ENCODE data around the gene SYT5. TPM values are rescaled to one million over a fixed set of nuclear protein-coding genes. Genes with fewer than 3 reads are reported as not detected.

Gene SYT5
- polyA plus RNA-seq, 1 donor, result 0.30 TPM

- peak; percentile 50 for DNase-seq
Observed at GRCh38 chr19:55146705-55147273, 33.3 kb downstream of the SYT5 start.

GRCh38 chr19:55146078-55146704 is 33.9 kb downstream of the SYT5 start:
- DNase-seq, result no peak

- DNase-seq, result no peak
Observed at GRCh38 chr19:55145232-55145631, 34.9 kb downstream of the SYT5 start.

- no peak for DNase-seq
Observed at GRCh38 chr19:55141696-55142095, 38.4 kb downstream of the SYT5 start.

GRCh38 chr19:55137915-55138314 is 42.2 kb downstream of the SYT5 start:
- no peak for DNase-seq

- no peak for DNase-seq
Observed at GRCh38 chr19:55136399-55137102, 43.5 kb downstream of the SYT5 start.

GRCh38 chr19:55134736-55135135 is 45.4 kb downstream of the SYT5 start:
- DNase-seq, result no peak

GRCh38 chr19:55133639-55134444 is 46.2 kb downstream of the SYT5 start:
- no peak for DNase-seq

GRCh38 chr19:55132453-55133129 is 47.5 kb downstream of the SYT5 start:
- DNase-seq, result no peak

GRCh38 chr19:55131421-55131820 is 48.7 kb downstream of the SYT5 start:
- no peak for DNase-seq

Other genes with a start within 250 kb of the SYT5 start
- not detected for gene NLRP7, start 232.8 kb downstream of the SYT5 start, polyA plus RNA-seq (ENCODE audit: insufficient read length)
- gene NLRP2, start 213.9 kb downstream of the SYT5 start, polyA plus RNA-seq (ENCODE audit: insufficient read length), result 35.6 TPM
- gene GP6, start 142.0 kb downstream of the SYT5 start, polyA plus RNA-seq (ENCODE audit: insufficient read length), result 0.35 TPM
- 22.0 TPM for gene RDH13, start 117.1 kb downstream of the SYT5 start, polyA plus RNA-seq (ENCODE audit: insufficient read length)
- 56.7 TPM for gene EPS8L1, start 104.4 kb downstream of the SYT5 start, polyA plus RNA-seq (ENCODE audit: insufficient read length)
- gene PPP1R12C, start 62.7 kb downstream of the SYT5 start, polyA plus RNA-seq (ENCODE audit: insufficient read length), result 68.6 TPM
- 3.8 TPM for gene TNNT1, start 31.1 kb downstream of the SYT5 start, polyA plus RNA-seq (ENCODE audit: insufficient read length)
- 3.3 TPM for gene TNNI3, start 22.6 kb downstream of the SYT5 start, polyA plus RNA-seq (ENCODE audit: insufficient read length)
- 7.5 TPM for gene DNAAF3, start 13.7 kb downstream of the SYT5 start, polyA plus RNA-seq (ENCODE audit: insufficient read length)
- gene PTPRH, start 29.2 kb upstream of the SYT5 start, polyA plus RNA-seq (ENCODE audit: insufficient read length), result 0.07 TPM
- gene TMEM86B, start 48.5 kb upstream of the SYT5 start, polyA plus RNA-seq (ENCODE audit: insufficient read length), result 2.8 TPM
- gene PPP6R1, start 78.7 kb upstream of the SYT5 start, polyA plus RNA-seq (ENCODE audit: insufficient read length), result 46.0 TPM
- gene HSPBP1, start 99.8 kb upstream of the SYT5 start, polyA plus RNA-seq (ENCODE audit: insufficient read length), result 24.0 TPM
- gene BRSK1, start 103.7 kb upstream of the SYT5 start, polyA plus RNA-seq (ENCODE audit: insufficient read length), result 14.7 TPM
- 1.5 TPM for gene TMEM150B, start 145.1 kb upstream of the SYT5 start, polyA plus RNA-seq (ENCODE audit: insufficient read length)
- 24.4 TPM for gene KMT5C, start 159.6 kb upstream of the SYT5 start, polyA plus RNA-seq (ENCODE audit: insufficient read length)
- gene COX6B2, start 174.4 kb upstream of the SYT5 start, polyA plus RNA-seq (ENCODE audit: insufficient read length), result 0.78 TPM
- 0.17 TPM for gene GARIN5B, start 183.0 kb upstream of the SYT5 start, polyA plus RNA-seq (ENCODE audit: insufficient read length)
- gene IL11, start 190.2 kb upstream of the SYT5 start, polyA plus RNA-seq (ENCODE audit: insufficient read length), result 1.4 TPM
- 0.48 TPM for gene TMEM190, start 196.5 kb upstream of the SYT5 start, polyA plus RNA-seq (ENCODE audit: insufficient read length)
- gene TMEM238, start 204.0 kb upstream of the SYT5 start, polyA plus RNA-seq (ENCODE audit: insufficient read length), result 0.32 TPM
- gene RPL28, start 205.6 kb upstream of the SYT5 start, polyA plus RNA-seq (ENCODE audit: insufficient read length), result 746 TPM
- gene UBE2S, start 227.5 kb upstream of the SYT5 start, polyA plus RNA-seq (ENCODE audit: insufficient read length), result 43.7 TPM